NT2/D1 (cell line): ENCODE data around the gene GALNT6.

Experiments used
- DNase-seq: peaks from one replicate; pipeline ENCODE4 v3.0.0-alpha.2; 2011; ENCODE audit warnings: low read depth, low spot score
- H3K27me3 ChIP-seq: 2 replicates; pipeline ENCODE4 v1.6.0; 2011; ENCODE audit warnings: mild to moderate bottlenecking; ENCODE audit not compliant: insufficient read length, insufficient read depth
- H3K36me3 ChIP-seq: 2 replicates; pipeline ENCODE4 v1.6.1; 2011; ENCODE audit warnings: mild to moderate bottlenecking, low read length, mixed read lengths; ENCODE audit not compliant: insufficient read depth, insufficient read length
- H3K4me1 ChIP-seq: 2 replicates; pipeline ENCODE4 v1.5.1; 2011; ENCODE audit not compliant: insufficient read depth, insufficient read length
- H3K4me3 ChIP-seq: 2 replicates; pipeline ENCODE4 v1.5.1; 2011; ENCODE audit warnings: low read depth; ENCODE audit not compliant: insufficient read length
- H3K9ac ChIP-seq: 2 replicates; pipeline ENCODE4 v1.6.0; 2011; ENCODE audit warnings: low read depth; ENCODE audit not compliant: insufficient read length
- H3K9me3 ChIP-seq: 2 replicates; pipeline ENCODE4 v1.5.1; 2011; ENCODE audit warnings: mild to moderate bottlenecking, low read length; ENCODE audit not compliant: insufficient read depth
- SUZ12 ChIP-seq: IDR thresholded peaks from 2 replicates; pipeline ENCODE4 v1.6.1; 2011; ENCODE audit not compliant: insufficient read length, insufficient read depth; ENCODE audit errors: extremely low read depth
- YY1 ChIP-seq: IDR thresholded peaks from 2 replicates; pipeline ENCODE4 v1.6.1; 2011; ENCODE audit not compliant: insufficient read length, insufficient read depth
- ZNF274 ChIP-seq: IDR thresholded peaks from 2 replicates; pipeline ENCODE4 v1.6.1; 2011; ENCODE audit warnings: mild to moderate bottlenecking, low read depth, low read length

GALNT6 gene, protein sequence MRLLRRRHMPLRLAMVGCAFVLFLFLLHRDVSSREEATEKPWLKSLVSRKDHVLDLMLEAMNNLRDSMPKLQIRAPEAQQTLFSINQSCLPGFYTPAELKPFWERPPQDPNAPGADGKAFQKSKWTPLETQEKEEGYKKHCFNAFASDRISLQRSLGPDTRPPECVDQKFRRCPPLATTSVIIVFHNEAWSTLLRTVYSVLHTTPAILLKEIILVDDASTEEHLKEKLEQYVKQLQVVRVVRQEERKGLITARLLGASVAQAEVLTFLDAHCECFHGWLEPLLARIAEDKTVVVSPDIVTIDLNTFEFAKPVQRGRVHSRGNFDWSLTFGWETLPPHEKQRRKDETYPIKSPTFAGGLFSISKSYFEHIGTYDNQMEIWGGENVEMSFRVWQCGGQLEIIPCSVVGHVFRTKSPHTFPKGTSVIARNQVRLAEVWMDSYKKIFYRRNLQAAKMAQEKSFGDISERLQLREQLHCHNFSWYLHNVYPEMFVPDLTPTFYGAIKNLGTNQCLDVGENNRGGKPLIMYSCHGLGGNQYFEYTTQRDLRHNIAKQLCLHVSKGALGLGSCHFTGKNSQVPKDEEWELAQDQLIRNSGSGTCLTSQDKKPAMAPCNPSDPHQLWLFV

DNA sequence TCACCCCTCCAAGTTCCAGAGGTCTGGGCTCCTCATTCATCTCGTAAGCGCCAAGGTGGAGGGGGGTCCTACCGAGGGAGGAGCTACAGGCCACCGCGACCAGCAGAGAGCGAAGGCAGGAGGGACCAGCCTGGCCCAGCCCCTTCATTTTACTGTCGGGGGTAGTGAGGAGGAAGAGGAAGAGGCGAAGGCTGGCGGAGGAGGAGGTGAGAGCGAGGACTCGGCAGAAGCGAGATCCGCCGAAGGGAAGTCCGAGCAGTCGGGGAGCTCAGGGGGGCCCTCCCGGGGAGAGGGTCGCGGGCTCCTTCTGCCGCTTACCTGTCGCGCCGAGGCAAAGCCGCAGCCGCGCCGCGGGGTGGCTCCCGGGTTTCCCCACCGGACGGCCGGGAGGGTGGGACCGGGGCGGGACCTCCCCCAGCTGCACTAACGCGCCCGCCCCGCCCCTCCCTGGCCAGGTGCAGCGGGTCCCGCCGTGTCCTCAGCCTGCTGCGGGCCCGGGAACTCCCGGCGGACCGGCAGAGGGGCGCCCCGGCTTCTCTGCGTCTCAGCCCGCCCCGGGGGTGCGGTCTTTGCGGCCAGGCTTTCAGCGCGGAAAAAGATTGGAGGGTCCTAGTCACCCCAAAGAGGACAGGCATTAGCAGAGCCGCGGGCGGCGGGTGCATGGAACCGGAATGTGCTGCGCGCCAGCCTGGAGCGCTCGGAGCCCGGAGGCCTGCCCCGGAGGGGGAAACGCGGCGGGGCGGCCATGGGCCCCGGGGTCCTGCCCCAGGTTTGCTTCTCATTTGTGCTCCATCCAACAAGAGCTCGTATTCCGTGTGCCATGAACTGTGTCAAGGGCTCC is at the start of gene GALNT6:
Gene GALNT6, minus strand, starts transcription at position 124 of the 841 bp plus-strand sequence. CDS start 11,625 bp downstream, outside the sequence.
- no peak for TF ChIP-seq YY1
- TF ChIP-seq SUZ12 = no peak
- TF ChIP-seq ZNF274 = no peak
- H3K9ac ChIP-seq = peak within 1 kb of the TSS; percentile 92
- DNase-seq = peak; percentile 70
- H3K4me3 ChIP-seq = peak within 1 kb of the TSS; percentile 68
- peaks cover 16% of the 10 kb centered on the region for H3K36me3 ChIP-seq
- H3K9me3 ChIP-seq = no peaks in the 10 kb centered on the region
- peaks cover 25% of the 10 kb centered on the region for H3K4me1 ChIP-seq
- no peaks in the 10 kb centered on the region for H3K27me3 ChIP-seq

DNA sequence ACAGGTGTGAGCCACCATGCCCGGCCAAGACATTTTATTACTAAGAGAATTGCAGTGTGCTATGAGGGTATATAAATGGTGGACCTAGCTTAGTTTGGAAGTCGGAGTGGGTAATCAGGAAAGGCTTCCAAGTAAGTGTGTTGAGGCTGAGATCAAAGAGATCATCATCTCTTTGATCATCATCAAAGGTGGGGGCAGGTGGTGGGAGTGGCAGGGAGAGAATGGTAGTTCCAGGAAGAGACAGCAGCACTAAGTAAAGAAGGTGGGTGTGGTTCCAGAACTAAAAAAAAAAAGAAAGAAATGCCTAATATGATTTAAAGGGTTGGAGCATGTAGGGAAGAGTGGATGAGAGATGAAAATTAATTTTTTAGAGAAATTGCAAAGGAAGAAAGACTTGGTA is 48.1 kb upstream of the GALNT6 start:
- Histone ChIP-seq H3K27me3 (no peaks in the 10 kb centered on the region), H3K4me1 (no peaks in the 10 kb centered on the region), H3K36me3 (no peaks in the 10 kb centered on the region), H3K9ac (no peak overlapping the region), H3K4me3 (no peak overlapping the region), H3K9me3 (no peaks in the 10 kb centered on the region)
- TF ChIP-seq YY1 (no peak), SUZ12 (no peak), ZNF274 (no peak)
- no peak for DNase-seq

DNA sequence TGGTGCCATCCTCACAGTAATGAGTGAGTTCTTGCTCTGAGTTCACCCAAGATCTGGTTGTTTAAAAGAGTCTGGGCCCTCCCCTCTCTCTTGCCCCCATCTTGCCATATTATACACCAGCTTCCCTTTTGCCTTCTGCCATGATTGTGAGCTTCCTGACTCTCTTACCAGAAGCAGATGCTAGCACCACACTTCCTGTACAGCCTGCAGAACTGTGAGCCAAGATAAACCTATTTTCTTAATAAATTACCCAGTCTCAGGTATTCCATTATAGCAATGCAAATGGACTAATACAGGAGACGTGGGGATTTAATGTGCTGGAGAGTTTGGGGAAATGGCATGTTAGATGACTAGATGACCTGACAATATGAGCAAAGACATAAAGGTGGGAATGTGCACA is 46.2 kb upstream of the GALNT6 start:
- Histone ChIP-seq H3K4me3 (no peak overlapping the region), H3K36me3 (no peaks in the 10 kb centered on the region), H3K4me1 (no peaks in the 10 kb centered on the region), H3K9me3 (no peaks in the 10 kb centered on the region), H3K27me3 (no peaks in the 10 kb centered on the region), H3K9ac (no peak overlapping the region)
- TF ChIP-seq ZNF274 (no peak), SUZ12 (no peak), YY1 (no peak)
- no peak for DNase-seq

DNA sequence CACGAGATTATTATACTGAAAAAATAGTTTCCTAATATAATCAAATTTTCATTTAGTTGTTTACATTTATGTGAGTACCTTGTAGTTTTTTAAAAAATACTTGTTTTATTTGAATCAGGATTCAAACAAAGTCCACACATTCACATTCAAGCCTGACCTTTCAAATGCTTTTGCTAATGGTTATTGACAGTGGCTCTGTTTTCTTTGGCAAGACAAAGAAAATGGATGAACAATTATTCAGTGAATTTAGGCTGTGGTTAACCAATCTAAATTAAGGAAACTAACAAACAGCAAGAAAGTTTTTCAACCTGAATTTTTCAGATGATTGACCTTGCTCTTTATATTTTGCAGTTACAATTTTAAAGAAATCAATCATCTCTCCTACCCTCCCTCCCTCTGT is 43.1 kb upstream of the GALNT6 start:
- no peak for DNase-seq
- H3K27me3 ChIP-seq = no peaks in the 10 kb centered on the region
- no peak overlapping the region for H3K4me3 ChIP-seq
- H3K9ac ChIP-seq = no peak overlapping the region
- TF ChIP-seq ZNF274 (no peak), SUZ12 (no peak), YY1 (no peak)
- H3K4me1 ChIP-seq = no peaks in the 10 kb centered on the region
- H3K36me3 ChIP-seq = no peaks in the 10 kb centered on the region
- H3K9me3 ChIP-seq = no peaks in the 10 kb centered on the region

DNA sequence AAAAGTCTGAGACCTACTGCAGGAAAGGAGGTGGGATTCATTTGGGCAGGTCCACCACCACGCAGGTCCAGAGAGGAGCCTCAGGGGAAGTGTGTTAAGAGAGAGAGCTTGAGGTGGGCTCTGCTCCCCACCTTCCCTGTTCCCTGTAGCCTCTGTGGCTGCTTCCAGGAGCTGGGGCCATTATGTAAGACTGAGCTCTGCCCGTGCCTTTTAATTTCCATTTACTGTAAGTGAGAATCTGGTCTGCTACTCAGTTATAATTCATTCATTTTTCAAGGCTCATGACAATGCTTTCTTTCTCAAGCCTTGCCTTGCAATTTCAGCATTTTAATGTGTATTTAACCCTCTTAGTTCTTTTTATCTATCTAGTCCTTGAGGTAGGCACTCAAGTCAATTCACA is 41.7 kb upstream of the GALNT6 start:
- peaks cover under 1% of the 10 kb centered on the region for H3K4me1 ChIP-seq
- no peak overlapping the region for H3K4me3 ChIP-seq
- DNase-seq = no peak
- no peak for TF ChIP-seq SUZ12
- TF ChIP-seq YY1 = no peak
- no peak for TF ChIP-seq ZNF274
- H3K36me3 ChIP-seq = no peaks in the 10 kb centered on the region
- H3K9me3 ChIP-seq = no peaks in the 10 kb centered on the region
- H3K27me3 ChIP-seq = no peaks in the 10 kb centered on the region
- H3K9ac ChIP-seq = no peak overlapping the region

DNA sequence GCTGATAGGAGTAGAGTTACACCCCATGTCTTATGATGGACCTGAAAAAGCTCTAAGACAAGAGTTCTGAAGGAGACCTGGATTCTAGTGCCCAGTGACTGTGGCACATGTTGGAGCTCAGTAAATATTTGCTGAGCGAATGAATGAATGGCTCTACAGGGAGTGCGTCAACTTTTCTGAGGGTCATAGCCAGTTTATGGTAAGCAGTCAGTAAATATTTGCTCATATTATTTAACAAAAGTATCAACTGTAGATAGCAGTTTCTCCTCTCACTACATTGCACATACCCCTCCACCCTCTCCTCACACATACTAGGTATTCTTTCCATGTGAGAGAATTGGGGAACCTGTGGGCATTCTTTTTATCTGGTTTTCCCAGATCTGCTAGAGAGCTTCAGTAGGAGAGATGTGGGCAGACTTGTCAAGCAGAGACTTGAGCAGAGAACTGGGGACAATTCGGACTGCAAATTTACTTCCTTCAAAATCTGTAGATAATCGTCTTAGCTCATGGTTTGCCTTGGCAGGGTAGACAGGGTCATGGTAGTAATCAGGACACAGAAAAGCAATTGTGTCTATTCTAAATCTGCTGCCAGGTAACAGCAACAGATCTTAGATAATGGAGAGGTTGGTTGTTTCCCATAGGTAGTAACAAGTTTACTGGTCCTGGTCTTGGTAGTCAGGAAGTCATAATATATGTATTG is 39.1 kb upstream of the GALNT6 start:
- Histone ChIP-seq H3K27me3 (no peaks in the 10 kb centered on the region), H3K4me3 (no peak overlapping the region), H3K4me1 (peaks cover 2% of the 10 kb centered on the region), H3K9ac (no peak overlapping the region), H3K36me3 (no peaks in the 10 kb centered on the region), H3K9me3 (no peaks in the 10 kb centered on the region)
- no peak for DNase-seq
- TF ChIP-seq YY1 (no peak), ZNF274 (no peak), SUZ12 (no peak)
